ENCODE measurements around the gene RORC.

- TF ChIP-seq TAF1 (IDR thresholded peaks at IDR 0.05; ENCODE audit: borderline replicate concordance, insufficient read depth, low read length), result no peak
- no peak for TF ChIP-seq REST (IDR thresholded peaks at IDR 0.05; ENCODE audit: insufficient read depth in 1 of 2, low read depth in 2 of 2, low read length in 2 of 2)
- TF ChIP-seq POLR2AphosphoS5 (IDR thresholded peaks at IDR 0.05; ENCODE audit: low read depth, low read length), result no peak
These were observed 8.8 kb upstream of the RORC start for GRCh38 chr1:151840421-151840820.

All from PFSK-1 (cell line).